Nephron (organoid): ENCODE results near the gene ITGA5.

Experiments used
- H3K27ac Mint-ChIP-seq, 3 experiments: 2 replicates each; pipeline ENCODE4 v1.8.0; 2020; ENCODE audit warnings: mixed read lengths in 3 of 3, mild to moderate bottlenecking in 2 of 3, moderate library complexity in 1 of 3
- H3K27me3 Mint-ChIP-seq: 2 replicates; pipeline ENCODE4 v1.8.0; 2021; ENCODE audit warnings: low read depth, mild to moderate bottlenecking, moderate library complexity, mixed read lengths
- H3K36me3 Mint-ChIP-seq: 2 replicates; pipeline ENCODE4 v1.8.0; 2020; ENCODE audit warnings: low read depth, mixed read lengths
- H3K4me1 Mint-ChIP-seq: 2 replicates; pipeline ENCODE4 v1.8.0; 2020; ENCODE audit warnings: mixed read lengths
- H3K4me3 Mint-ChIP-seq, 3 experiments: 2 replicates each; pipeline ENCODE4 v1.8.0; 2020; ENCODE audit warnings: mild to moderate bottlenecking in 3 of 3, mixed read lengths in 3 of 3, moderate library complexity in 2 of 3
- H3K9me3 Mint-ChIP-seq: 2 replicates; pipeline ENCODE4 v1.8.0; 2020; ENCODE audit warnings: mixed read lengths
- CTCF ChIP-seq, 3 experiments: fragments of 200-600 bp; sonication (generic); IDR thresholded peaks; one replicate each; pipeline ENCODE4 v1.5.0; 2021; ENCODE audit warnings: antibody characterized with exemption in 3 of 3; ENCODE audit not compliant: unreplicated experiment in 3 of 3

Gene ITGA5

GRCh38 chr12:54383041-54383609, 35.9 kb downstream of the ITGA5 start:
- H3K9me3 Mint-ChIP-seq: no peaks in the 10 kb centered on the region
- H3K4me1 Mint-ChIP-seq: peaks cover 31% of the 10 kb centered on the region
- H3K36me3 Mint-ChIP-seq: no peaks in the 10 kb centered on the region
- H3K4me3 Mint-ChIP-seq: no peak overlapping the region
- no peak overlapping the region for H3K27ac Mint-ChIP-seq
- no peaks in the 10 kb centered on the region for H3K27me3 Mint-ChIP-seq
- no peak for TF ChIP-seq CTCF (IDR thresholded peaks at IDR 0.05; ENCODE audit: unreplicated experiment in 3 of 3)

- Mint-ChIP-seq H3K27ac (no peak overlapping the region), H3K4me1 (peaks cover 31% of the 10 kb centered on the region), H3K9me3 (no peaks in the 10 kb centered on the region), H3K27me3 (no peaks in the 10 kb centered on the region), H3K4me3 (no peak overlapping the region), H3K36me3 (no peaks in the 10 kb centered on the region)
- TF ChIP-seq CTCF (IDR thresholded peaks at IDR 0.05; ENCODE audit: unreplicated experiment in 3 of 3): no peak
These were observed 37.9 kb downstream of the ITGA5 start for GRCh38 chr12:54381136-54381535.

GRCh38 chr12:54379398-54380201, 39.5 kb downstream of the ITGA5 start:
- H3K27ac Mint-ChIP-seq: peak overlapping the region in 1 of 3 experiments; percentile 9
- peak overlapping the region; percentile 81 to 87 (median 85) for H3K4me3 Mint-ChIP-seq
- TF ChIP-seq CTCF (IDR thresholded peaks at IDR 0.05; ENCODE audit: unreplicated experiment in 3 of 3): peak; percentile 100

GRCh38 chr12:54378796-54379397, 40.2 kb downstream of the ITGA5 start:
- peak overlapping the region in 1 of 3 experiments; percentile 38 for H3K27ac Mint-ChIP-seq
- H3K9me3 Mint-ChIP-seq: no peaks in the 10 kb centered on the region
- peaks cover 6% of the 10 kb centered on the region for H3K27me3 Mint-ChIP-seq
- no peaks in the 10 kb centered on the region for H3K36me3 Mint-ChIP-seq
- TF ChIP-seq CTCF (IDR thresholded peaks at IDR 0.05; ENCODE audit: unreplicated experiment in 3 of 3): no peak
- peak overlapping the region; percentile 85 to 89 (median 88) for H3K4me3 Mint-ChIP-seq
- H3K4me1 Mint-ChIP-seq: peaks cover 45% of the 10 kb centered on the region

More at GRCh38 chr12:54379398-54380201, 39.5 kb downstream of the ITGA5 start:
- Mint-ChIP-seq H3K9me3 (no peaks in the 10 kb centered on the region), H3K36me3 (no peaks in the 10 kb centered on the region), H3K4me1 (peaks cover 43% of the 10 kb centered on the region), H3K27me3 (peaks cover 6% of the 10 kb centered on the region)

- no peak overlapping the region for H3K27ac Mint-ChIP-seq
- no peaks in the 10 kb centered on the region for H3K9me3 Mint-ChIP-seq
- TF ChIP-seq CTCF (IDR thresholded peaks at IDR 0.05; ENCODE audit: unreplicated experiment in 3 of 3): no peak
- H3K36me3 Mint-ChIP-seq: peaks cover 6% of the 10 kb centered on the region
- H3K4me1 Mint-ChIP-seq: peaks cover 54% of the 10 kb centered on the region
- H3K4me3 Mint-ChIP-seq: peak overlapping the region; percentile 85 to 89 (median 88)
- peaks cover 6% of the 10 kb centered on the region for H3K27me3 Mint-ChIP-seq
These were observed 41.1 kb downstream of the ITGA5 start for GRCh38 chr12:54377797-54378515.
